GM12878 (cell line): ENCODE results near the gene TBC1D8. TPM values are rescaled to one million over a fixed set of nuclear protein-coding genes. Genes with fewer than 3 reads are reported as not detected.

Source experiments
- ASH2L ChIP-seq: fragments of 300-600, 200-600 bp; sonication (generic); IDR thresholded peaks from 2 replicates; pipeline ENCODE4 v1.6.1; 2017; ENCODE audit warnings: low read depth, mild to moderate bottlenecking, borderline replicate concordance
- CBX3 ChIP-seq: fragments of 200-600 bp; sonication (generic); IDR thresholded peaks from 2 replicates; pipeline ENCODE4 v1.6.1; 2016; ENCODE audit warnings: low read depth, borderline replicate concordance
- CHD2 ChIP-seq: IDR thresholded peaks from 2 replicates; pipeline ENCODE4 v1.6.1; 2011; ENCODE audit warnings: low read depth, low read length, improper control_type of control experiment, borderline replicate concordance
- CTCF ChIP-seq, 3 experiments: IDR thresholded peaks in 2 of 3; conservative IDR thresholded peaks in 1 of 3; 2 replicates each; pipeline ENCODE4 v1.5.1; 2011; ENCODE audit warnings: low read depth in 3 of 3, low read length in 3 of 3, mild to moderate bottlenecking in 3 of 3, control low read depth in 2 of 3, moderate library complexity in 2 of 3, inconsistent platforms in 1 of 3, mixed read lengths in 1 of 3; ENCODE audit not compliant: control insufficient read depth in 2 of 3, insufficient read depth in 1 of 3; ENCODE audit errors: extremely low read depth in 1 of 3
- LARP7 ChIP-seq: fragments of 450-650 bp; IDR thresholded peaks from 2 replicates; pipeline ENCODE4 v1.6.1; 2017; ENCODE audit warnings: mild to moderate bottlenecking
- NBN ChIP-seq: fragments of 450-650 bp; IDR thresholded peaks from 2 replicates; pipeline ENCODE4 v1.6.1; 2016
- NR2C1 ChIP-seq: fragments of 450-650 bp; IDR thresholded peaks from 2 replicates; pipeline ENCODE4 v1.6.1; 2017; ENCODE audit warnings: antibody characterized with exemption, mild to moderate bottlenecking, moderate library complexity
- SRF ChIP-seq, 2 experiments: IDR thresholded peaks; 2 replicates each; pipeline ENCODE4 v1.6.1; 2011; ENCODE audit warnings: low read depth in 2 of 2, low read length in 2 of 2, mild to moderate bottlenecking in 1 of 2, moderate library complexity in 1 of 2
- TCF12 ChIP-seq: IDR thresholded peaks from 2 replicates; pipeline ENCODE4 v1.6.1; 2011; ENCODE audit warnings: low read depth, mild to moderate bottlenecking, low read length
- TCF3 ChIP-seq: IDR thresholded peaks from 2 replicates; pipeline ENCODE4 v1.6.1; 2012; ENCODE audit warnings: low read depth, mild to moderate bottlenecking, low read length, borderline replicate concordance; ENCODE audit not compliant: insufficient read depth
- USF2 ChIP-seq: IDR thresholded peaks from 2 replicates; pipeline ENCODE4 v1.6.1; 2011; ENCODE audit warnings: low read depth, low read length, improper control_type of control experiment, borderline replicate concordance
- YY1 ChIP-seq: IDR thresholded peaks from 2 replicates; pipeline ENCODE4 v1.6.1; 2011; ENCODE audit warnings: low read depth, mild to moderate bottlenecking, low read length
- ZNF207 ChIP-seq: fragments of 450-650 bp; IDR thresholded peaks from 2 replicates; pipeline ENCODE4 v1.6.1; 2014; ENCODE audit warnings: antibody characterized with exemption, mild to moderate bottlenecking, borderline replicate concordance
- ZNF24 ChIP-seq: fragments of 450-650 bp; IDR thresholded peaks from 2 replicates; pipeline ENCODE4 v1.6.1; 2017; ENCODE audit warnings: antibody characterized with exemption, mild to moderate bottlenecking
- polyA plus RNA-seq, 11 experiments: library from polyadenylated mRNA; depleted of rRNA in 4 of 11; unstranded in 6 of 11; stranded (reverse) in 5 of 11; fragments of >200 nt; fragmentation: Nextera tagmentation in 4 of 11; fragmentation: Illumina TruSeq in 1 of 11; extraction: Ambion mirVana in 4 of 11; extraction: Trizol in 1 of 11; gene quantifications; 1 replicate in 1 of 11; 2 replicates in 10 of 11; pipeline versions ENCODE4 v1.2.1 to v1.2.3, GENCODE V29; 2011 to 2016; ENCODE audit warnings: inconsistent platforms in 2 of 11, missing spikeins in 2 of 11, low read depth in 1 of 11
- total RNA-seq, 4 experiments: library from RNA; depleted of rRNA in 3 of 4; stranded (reverse); fragments of >200 nt in 3 of 4; fragmentation: Illumina TruSeq in 1 of 4; extraction: Trizol in 1 of 4; gene quantifications; 2 replicates each; pipeline versions ENCODE4 v1.2.1 to v1.2.3, GENCODE V29; 2013 to 2021
- TF ChIP-seq, protein P1 (sequence below): fragments of 450-650 bp; IDR thresholded peaks from 2 replicates; pipeline ENCODE4 v1.6.1; 2017; ENCODE audit warnings: mild to moderate bottlenecking
- TF ChIP-seq, protein P2 (sequence below): IDR thresholded peaks from 2 replicates; pipeline ENCODE4 v1.6.1; 2012; ENCODE audit warnings: low read length, inconsistent platforms
- TF ChIP-seq, protein P3 (sequence below): fragments of 150-350 bp; IDR thresholded peaks from 2 replicates; pipeline ENCODE4 v1.6.1; 2016; ENCODE audit warnings: low read depth, low read length

Gene TBC1D8
- total and polyA plus RNA-seq, 10 of the 15 experiments (the other 5 are each of a cell fraction or from before 2014, with no cell fraction given), result 0.80 to 4.9 (median 4.4) TPM

DNA sequence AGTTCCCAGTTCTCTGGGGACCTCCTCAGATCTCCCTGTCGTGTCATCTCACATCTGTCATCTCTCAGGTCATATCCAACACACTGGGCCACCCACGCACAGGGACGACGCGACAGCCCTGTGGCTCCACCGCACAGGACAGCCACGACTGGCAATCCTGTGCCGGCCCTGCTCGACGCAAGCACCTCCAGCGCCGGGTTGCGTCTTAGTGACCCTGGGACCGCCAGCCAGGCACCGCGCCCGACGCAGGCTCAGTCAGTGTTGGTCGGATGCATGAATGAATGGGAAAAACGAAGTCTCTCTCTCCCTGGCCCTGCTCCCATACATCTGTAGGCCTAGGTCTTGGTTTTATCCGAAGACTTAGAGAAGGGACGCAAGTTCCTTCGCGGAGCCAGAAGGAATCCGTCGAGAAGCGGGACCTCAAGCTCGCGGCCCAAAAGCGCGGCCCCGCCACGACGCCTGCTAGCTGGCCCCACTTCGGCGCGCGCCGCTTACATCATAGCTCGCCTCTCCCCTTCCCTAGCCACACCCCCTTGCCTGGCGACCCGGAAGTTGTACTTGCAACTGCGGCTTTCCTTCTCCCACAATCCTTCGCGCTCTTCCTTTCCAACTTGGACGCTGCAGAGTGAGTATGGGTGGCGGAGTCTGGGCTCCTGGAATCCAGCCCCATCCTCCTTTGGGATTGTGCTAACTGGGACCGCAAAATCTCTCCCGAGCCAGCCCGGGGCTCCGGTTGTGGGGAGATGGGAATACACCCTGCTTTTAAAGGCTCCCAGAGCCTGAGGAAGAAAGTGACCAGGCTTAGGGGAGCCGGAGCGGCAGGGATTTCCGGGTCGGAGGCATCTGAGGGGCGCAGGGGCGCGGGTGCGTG lies 149.3 kb downstream of the TBC1D8 start, which contains the start of gene RPL31 (continued):
- 0 out of 2 replicates have a peak, but pooled peaks have one; percentile 21 for TF ChIP-seq ZNF24
- peak; percentile 97 for TF ChIP-seq NR2C1
- TF ChIP-seq NBN, result peak; percentile 94
- TF ChIP-seq ASH2L, result peak; percentile 95; the same call in 1 of the 2 replicates
- TF ChIP-seq, protein P1, sequence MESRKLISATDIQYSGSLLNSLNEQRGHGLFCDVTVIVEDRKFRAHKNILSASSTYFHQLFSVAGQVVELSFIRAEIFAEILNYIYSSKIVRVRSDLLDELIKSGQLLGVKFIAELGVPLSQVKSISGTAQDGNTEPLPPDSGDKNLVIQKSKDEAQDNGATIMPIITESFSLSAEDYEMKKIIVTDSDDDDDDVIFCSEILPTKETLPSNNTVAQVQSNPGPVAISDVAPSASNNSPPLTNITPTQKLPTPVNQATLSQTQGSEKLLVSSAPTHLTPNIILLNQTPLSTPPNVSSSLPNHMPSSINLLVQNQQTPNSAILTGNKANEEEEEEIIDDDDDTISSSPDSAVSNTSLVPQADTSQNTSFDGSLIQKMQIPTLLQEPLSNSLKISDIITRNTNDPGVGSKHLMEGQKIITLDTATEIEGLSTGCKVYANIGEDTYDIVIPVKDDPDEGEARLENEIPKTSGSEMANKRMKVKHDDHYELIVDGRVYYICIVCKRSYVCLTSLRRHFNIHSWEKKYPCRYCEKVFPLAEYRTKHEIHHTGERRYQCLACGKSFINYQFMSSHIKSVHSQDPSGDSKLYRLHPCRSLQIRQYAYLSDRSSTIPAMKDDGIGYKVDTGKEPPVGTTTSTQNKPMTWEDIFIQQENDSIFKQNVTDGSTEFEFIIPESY, result no peak
- TF ChIP-seq CTCF (IDR thresholded peaks at IDR 0.05 in 2 of 3, conservative IDR thresholded peaks at IDR 0.05 in 1 of 3; ENCODE audit: control insufficient read depth in 2 of 3, extremely low read depth in 1 of 3, insufficient read depth in 1 of 3, low read depth in 3 of 3, low read length in 3 of 3), result no peak
- TF ChIP-seq, protein P2, sequence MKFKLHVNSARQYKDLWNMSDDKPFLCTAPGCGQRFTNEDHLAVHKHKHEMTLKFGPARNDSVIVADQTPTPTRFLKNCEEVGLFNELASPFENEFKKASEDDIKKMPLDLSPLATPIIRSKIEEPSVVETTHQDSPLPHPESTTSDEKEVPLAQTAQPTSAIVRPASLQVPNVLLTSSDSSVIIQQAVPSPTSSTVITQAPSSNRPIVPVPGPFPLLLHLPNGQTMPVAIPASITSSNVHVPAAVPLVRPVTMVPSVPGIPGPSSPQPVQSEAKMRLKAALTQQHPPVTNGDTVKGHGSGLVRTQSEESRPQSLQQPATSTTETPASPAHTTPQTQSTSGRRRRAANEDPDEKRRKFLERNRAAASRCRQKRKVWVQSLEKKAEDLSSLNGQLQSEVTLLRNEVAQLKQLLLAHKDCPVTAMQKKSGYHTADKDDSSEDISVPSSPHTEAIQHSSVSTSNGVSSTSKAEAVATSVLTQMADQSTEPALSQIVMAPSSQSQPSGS, result peak; percentile 61; the same call in 1 of the 2 replicates
- peak; percentile 89 for TF ChIP-seq YY1
- peak; percentile 88; the same call in 1 of the 2 replicates for TF ChIP-seq TCF12
- TF ChIP-seq CHD2, result peak; percentile 75; the same call in 1 of the 2 replicates
- no peak for TF ChIP-seq CBX3
- no peak for TF ChIP-seq USF2
- peak; percentile 25; the same call in 1 of the 2 replicates for TF ChIP-seq ZNF207
- peak; percentile 52; the same call in 1 of the 2 replicates for TF ChIP-seq TCF3
- TF ChIP-seq SRF (IDR thresholded peaks at IDR 0.05; ENCODE audit: low read depth in 2 of 2, low read length in 2 of 2), result peak in 1 of 2 experiments; percentile 77; a peak in 1 of 4 replicates
- peak; percentile 33; the same call in 1 of the 2 replicates for TF ChIP-seq LARP7
- TF ChIP-seq, protein P3, sequence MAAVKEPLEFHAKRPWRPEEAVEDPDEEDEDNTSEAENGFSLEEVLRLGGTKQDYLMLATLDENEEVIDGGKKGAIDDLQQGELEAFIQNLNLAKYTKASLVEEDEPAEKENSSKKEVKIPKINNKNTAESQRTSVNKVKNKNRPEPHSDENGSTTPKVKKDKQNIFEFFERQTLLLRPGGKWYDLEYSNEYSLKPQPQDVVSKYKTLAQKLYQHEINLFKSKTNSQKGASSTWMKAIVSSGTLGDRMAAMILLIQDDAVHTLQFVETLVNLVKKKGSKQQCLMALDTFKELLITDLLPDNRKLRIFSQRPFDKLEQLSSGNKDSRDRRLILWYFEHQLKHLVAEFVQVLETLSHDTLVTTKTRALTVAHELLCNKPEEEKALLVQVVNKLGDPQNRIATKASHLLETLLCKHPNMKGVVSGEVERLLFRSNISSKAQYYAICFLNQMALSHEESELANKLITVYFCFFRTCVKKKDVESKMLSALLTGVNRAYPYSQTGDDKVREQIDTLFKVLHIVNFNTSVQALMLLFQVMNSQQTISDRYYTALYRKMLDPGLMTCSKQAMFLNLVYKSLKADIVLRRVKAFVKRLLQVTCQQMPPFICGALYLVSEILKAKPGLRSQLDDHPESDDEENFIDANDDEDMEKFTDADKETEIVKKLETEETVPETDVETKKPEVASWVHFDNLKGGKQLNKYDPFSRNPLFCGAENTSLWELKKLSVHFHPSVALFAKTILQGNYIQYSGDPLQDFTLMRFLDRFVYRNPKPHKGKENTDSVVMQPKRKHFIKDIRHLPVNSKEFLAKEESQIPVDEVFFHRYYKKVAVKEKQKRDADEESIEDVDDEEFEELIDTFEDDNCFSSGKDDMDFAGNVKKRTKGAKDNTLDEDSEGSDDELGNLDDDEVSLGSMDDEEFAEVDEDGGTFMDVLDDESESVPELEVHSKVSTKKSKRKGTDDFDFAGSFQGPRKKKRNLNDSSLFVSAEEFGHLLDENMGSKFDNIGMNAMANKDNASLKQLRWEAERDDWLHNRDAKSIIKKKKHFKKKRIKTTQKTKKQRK, result no peak
